ENCODE results near the gene CPNE2.

DNA sequence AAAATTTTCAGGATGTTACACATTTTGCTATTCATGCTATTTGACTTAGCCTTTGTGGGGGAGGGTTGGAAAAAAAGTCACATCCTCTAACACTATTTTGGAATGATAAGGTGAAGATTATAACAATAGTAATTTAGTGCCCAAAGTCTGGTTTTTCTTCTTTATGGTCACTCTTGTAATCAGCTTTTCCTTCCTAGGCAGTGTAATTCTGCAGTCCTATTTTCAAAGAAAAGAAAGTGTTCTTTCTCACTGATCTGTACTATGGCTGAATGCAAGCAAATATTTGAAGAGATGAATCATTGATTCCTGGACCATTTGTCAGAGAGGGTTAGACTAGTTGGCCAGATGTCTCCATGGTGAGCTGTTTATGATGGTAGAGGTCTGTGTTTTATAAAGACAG is 102.1 kb downstream of the CPNE2 start:
- TF ChIP-seq CBX8 (IDR thresholded peaks at IDR 0.05; ENCODE audit: borderline replicate concordance, low read depth, low read length) (no peak), POLR2AphosphoS5 (IDR thresholded peaks at IDR 0.05; ENCODE audit: low read depth, low read length) (no peak), TAF7 (optimal IDR thresholded peaks at IDR 0.05; ENCODE audit: borderline replicate concordance, low read depth, low read length) (no peak)
